Keratinocyte (primary cell): Measurements from ENCODE around the gene LYPD1. TPM values are rescaled to one million over a fixed set of nuclear protein-coding genes. Genes with fewer than 3 reads are reported as not detected.

Experiments
- DNase-seq: peaks from one replicate; pipeline ENCODE4 v3.0.0-alpha.2; 2011; ENCODE audit warnings: low read depth, missing footprints, low spot score
- FAIRE-seq: peaks from 2 replicates; lab custom pipeline; 2011; peaks lifted over from hg19 to GRCh38; lab: Jason Lieb, UNC
- H2AFZ ChIP-seq: 2 replicates; pipeline ENCODE4 v1.6.0; 2012; ENCODE audit warnings: low read length, control low read depth, inconsistent platforms; ENCODE audit not compliant: control insufficient read depth
- H3K27ac ChIP-seq: 2 replicates; pipeline ENCODE4 v1.5.1; 2011; ENCODE audit warnings: low read length; ENCODE audit not compliant: control insufficient read depth, insufficient read depth
- H3K27me3 ChIP-seq: 3 replicates; pipeline ENCODE4 v1.6.0; 2011; ENCODE audit warnings: low read length; ENCODE audit not compliant: control insufficient read depth, insufficient read depth; ENCODE audit errors: extremely low read depth
- H3K36me3 ChIP-seq, 2 experiments: 2 replicates in 1 of 2; 3 replicates in 1 of 2; pipeline ENCODE4 v1.5.1; 2011; ENCODE audit warnings: low read length in 2 of 2, mild to moderate bottlenecking in 1 of 2; ENCODE audit not compliant: control insufficient read depth in 2 of 2, insufficient read depth in 2 of 2; ENCODE audit errors: extremely low read depth in 1 of 2
- H3K4me1 ChIP-seq: 3 replicates; pipeline ENCODE4 v1.5.1; 2011; ENCODE audit warnings: low read length; ENCODE audit not compliant: control insufficient read depth, insufficient read depth; ENCODE audit errors: extremely low read depth
- H3K4me2 ChIP-seq: 3 replicates; pipeline ENCODE4 v1.6.0; 2011; ENCODE audit warnings: low read depth, low read length; ENCODE audit not compliant: control insufficient read depth, insufficient read depth; ENCODE audit errors: extremely low read depth
- H3K4me3 ChIP-seq, 3 experiments: fragments of 200-600 bp in 1 of 3; sonication (generic) in 1 of 3; 2 replicates in 2 of 3; 3 replicates in 1 of 3; pipeline ENCODE4 v1.5.1; 2011 to 2016; ENCODE audit warnings: low read length in 3 of 3, mild to moderate bottlenecking in 3 of 3, control low read depth in 2 of 3, inconsistent platforms in 1 of 3, low read depth in 1 of 3, mixed read lengths in 1 of 3, mixed run types in 1 of 3, moderate library complexity in 1 of 3; ENCODE audit not compliant: control insufficient read depth in 2 of 3, insufficient read depth in 2 of 3; ENCODE audit errors: extremely low read depth in 1 of 3
- H3K79me2 ChIP-seq: 2 replicates; pipeline ENCODE4 v1.6.0; 2012; ENCODE audit warnings: low read length; ENCODE audit not compliant: control insufficient read depth, insufficient read depth
- H3K9ac ChIP-seq: 3 replicates; pipeline ENCODE4 v1.6.0; 2011; ENCODE audit warnings: low read length; ENCODE audit not compliant: control insufficient read depth, insufficient read depth; ENCODE audit errors: extremely low read depth
- H3K9me1 ChIP-seq: 3 replicates; pipeline ENCODE4 v1.6.0; 2011; ENCODE audit warnings: low read length; ENCODE audit not compliant: control insufficient read depth, insufficient read depth; ENCODE audit errors: extremely low read depth
- H3K9me3 ChIP-seq: 2 replicates; pipeline ENCODE4 v1.5.1; 2012; ENCODE audit warnings: low read depth, low read length; ENCODE audit not compliant: control insufficient read depth
- H4K20me1 ChIP-seq: 3 replicates; pipeline ENCODE4 v1.6.0; 2011; ENCODE audit warnings: low read length; ENCODE audit not compliant: control insufficient read depth, insufficient read depth; ENCODE audit errors: extremely low read depth
- CTCF ChIP-seq, 3 experiments: IDR thresholded peaks in 1 of 3; conservative IDR thresholded peaks in 1 of 3; optimal IDR thresholded peaks in 1 of 3; 2 replicates in 2 of 3; 3 replicates in 1 of 3; pipeline versions ENCODE3 to v1.5.1; 2011; ENCODE audit warnings: low read length in 3 of 3, mild to moderate bottlenecking in 3 of 3, moderate library complexity in 2 of 3, control low read depth in 1 of 3, inconsistent platforms in 1 of 3; ENCODE audit not compliant: insufficient read depth in 2 of 3; ENCODE audit errors: extremely low read depth in 1 of 3
- EZH2 ChIP-seq: IDR thresholded peaks from one replicate; pipeline ENCODE4 v1.6.1; 2012; ENCODE audit warnings: inconsistent platforms, mild to moderate bottlenecking, low read length, moderate library complexity
- dilution Hi-C: fragments of 300-500 bp; cut with MboI; formaldehyde crosslinking; loops from one replicate; pipeline ENCODE4 v1.7.0; 2020; ENCODE audit warnings: low sequenced_read_pairs; ENCODE audit not compliant: extremely low pct_ligation_motif_present
- polyA plus RNA-seq, 5 experiments: library from polyadenylated mRNA; depleted of rRNA in 3 of 5; stranded (reverse) in 3 of 5; stranded (forward) in 1 of 5; unstranded in 1 of 5; fragments of >200 nt; gene quantifications; 1 replicate in 1 of 5; 2 replicates in 3 of 5; 3 replicates in 1 of 5; pipeline versions ENCODE4 v1.2.1 to v1.2.3, GENCODE V29; 2011 to 2012; ENCODE audit warnings: missing spikeins in 2 of 5, low read depth in 1 of 5, low replicate concordance in 1 of 5

Gene LYPD1
- polyA plus RNA-seq, 1 donor (not counting 4 experiments of a cell fraction or from before 2014, with no cell fraction given), result 0.03 TPM

GRCh38 chr2:132716954-132717353 is 46.9 kb upstream of the LYPD1 start:
- FAIRE-seq, result no peak
- H3K4me1 ChIP-seq, result no peaks in the 10 kb centered on the region
- dilution Hi-C loops, result no loop called here

GRCh38 chr2:132715386-132716351 is 45.7 kb upstream of the LYPD1 start:
- no peaks in the 10 kb centered on the region for H3K79me2 ChIP-seq
- H3K4me1 ChIP-seq, result no peaks in the 10 kb centered on the region
- H2AFZ ChIP-seq, result no peak overlapping the region
- FAIRE-seq (no peak), DNase-seq (no peak)
- dilution Hi-C loops, result no loop called here
- H3K4me2 ChIP-seq, result no peak overlapping the region
- no peak overlapping the region for H3K4me3 ChIP-seq
- no peaks in the 10 kb centered on the region for H4K20me1 ChIP-seq
- H3K27ac ChIP-seq, result no peak overlapping the region
- H3K27me3 ChIP-seq, result no peaks in the 10 kb centered on the region
- no peaks in the 10 kb centered on the region for H3K9me3 ChIP-seq
- H3K9ac ChIP-seq, result no peak overlapping the region
- no peaks in the 10 kb centered on the region for H3K36me3 ChIP-seq
- TF ChIP-seq EZH2 (no peak), CTCF (optimal IDR thresholded peaks at IDR 0.05 in 1 of 3, IDR thresholded peaks at IDR 0.05 in 1 of 3, conservative IDR thresholded peaks at IDR 0.05 in 1 of 3; ENCODE audit: extremely low read depth in 1 of 3, insufficient read depth in 2 of 3, low read length in 3 of 3) (no peak)
- no peaks in the 10 kb centered on the region for H3K9me1 ChIP-seq

More at GRCh38 chr2:132716954-132717353, 46.9 kb upstream of the LYPD1 start:
- Histone ChIP-seq H3K79me2 (no peaks in the 10 kb centered on the region), H3K36me3 (no peaks in the 10 kb centered on the region), H3K27ac (no peak overlapping the region), H2AFZ (no peak overlapping the region), H3K4me2 (no peak overlapping the region), H3K9me3 (no peaks in the 10 kb centered on the region), H4K20me1 (no peaks in the 10 kb centered on the region), H3K9ac (no peak overlapping the region), H3K27me3 (no peaks in the 10 kb centered on the region), H3K9me1 (no peaks in the 10 kb centered on the region), H3K4me3 (no peak overlapping the region)
- no peak for DNase-seq
- no peak for TF ChIP-seq CTCF (optimal IDR thresholded peaks at IDR 0.05 in 1 of 3, IDR thresholded peaks at IDR 0.05 in 1 of 3, conservative IDR thresholded peaks at IDR 0.05 in 1 of 3; ENCODE audit: extremely low read depth in 1 of 3, insufficient read depth in 2 of 3, low read length in 3 of 3)
- no peak for TF ChIP-seq EZH2
